H1 (cell line): ENCODE results near the gene EPG5. TPM values are rescaled to one million over a fixed set of nuclear protein-coding genes. Genes with fewer than 3 reads are reported as not detected.

Experiments
- CTCF ChIA-PET: fragments of 300-600 bp; sonication (Branson Sonifier 250); formaldehyde crosslinking; loops from one replicate; lab custom pipeline; 2021; ENCODE audit not compliant: partially characterized antibody; lab: Charles Lee
- POLR2A ChIA-PET: fragments of 300-600 bp; sonication (Branson Sonifier 250); formaldehyde crosslinking; loops from one replicate; lab custom pipeline; 2021; ENCODE audit warnings: inconsistent platforms; ENCODE audit not compliant: partially characterized antibody; lab: Charles Lee
- DNase-seq, 2 experiments: peaks; one replicate each; pipeline versions ENCODE4 v3.0.0 to v3.0.0-alpha.2; 2010 to 2022; ENCODE audit warnings: low spot score in 2 of 2, low read depth in 1 of 2, mixed read lengths in 1 of 2
- FAIRE-seq: peaks from 2 replicates; lab custom pipeline; 2011; peaks lifted over from hg19 to GRCh38; lab: Jason Lieb, UNC
- H2AFZ ChIP-seq: 2 replicates; pipeline ENCODE4 v1.8.1; 2012; ENCODE audit warnings: low read length, inconsistent platforms
- H2AK5ac ChIP-seq: 2 replicates; pipeline ENCODE4 v1.6.1; 2013; ENCODE audit warnings: low read depth, low read length
- H2BK120ac ChIP-seq: replicated peaks from 2 replicates; pipeline ENCODE3; 2013; ENCODE audit warnings: low read depth, low read length, inconsistent platforms
- H2BK12ac ChIP-seq: 2 replicates; pipeline ENCODE4 v1.6.1; 2013; ENCODE audit warnings: low read depth, low read length
- H2BK15ac ChIP-seq: 2 replicates; pipeline ENCODE4 v1.6.1; 2013; ENCODE audit warnings: low read length
- H2BK20ac ChIP-seq: 2 replicates; pipeline ENCODE4 v1.6.1; 2013; ENCODE audit warnings: low read length
- H2BK5ac ChIP-seq: 2 replicates; pipeline ENCODE4 v1.6.1; 2013; ENCODE audit warnings: low read depth, low read length
- H3K14ac ChIP-seq: 2 replicates; pipeline ENCODE4 v1.6.1; 2013; ENCODE audit warnings: inconsistent platforms; ENCODE audit not compliant: insufficient read length
- H3K18ac ChIP-seq: 2 replicates; pipeline ENCODE4 v1.6.1; 2013; ENCODE audit warnings: low read length; ENCODE audit errors: extremely low read depth
- H3K23ac ChIP-seq: 2 replicates; pipeline ENCODE4 v1.6.1; 2013; ENCODE audit warnings: inconsistent platforms; ENCODE audit not compliant: insufficient read length
- H3K23me2 ChIP-seq: 2 replicates; pipeline ENCODE4 v1.6.1; 2013; ENCODE audit warnings: low read depth, low read length
- H3K27ac ChIP-seq: 2 replicates; pipeline ENCODE4 v1.6.1; 2011; ENCODE audit warnings: low read depth, low read length, inconsistent platforms
- H3K27me3 ChIP-seq, 4 experiments: replicated peaks in 1 of 4; 1 replicate in 1 of 4; 2 replicates in 3 of 4; pipeline versions ENCODE4 v1.6.1 to v1.8.1; 2011 to 2013; ENCODE audit warnings: low read length in 3 of 4, mild to moderate bottlenecking in 3 of 4, inconsistent platforms in 2 of 4, mixed read lengths in 2 of 4, moderate library complexity in 1 of 4; ENCODE audit not compliant: control insufficient read depth in 3 of 4, insufficient read depth in 3 of 4; ENCODE audit errors: extremely low read depth in 1 of 4
- H3K36me3 ChIP-seq, 4 experiments: 2 replicates each; pipeline versions ENCODE4 v1.6.1 to v1.8.1; 2011 to 2013; ENCODE audit warnings: mild to moderate bottlenecking in 4 of 4, low read length in 3 of 4, moderate library complexity in 2 of 4, control low read depth in 1 of 4, inconsistent platforms in 1 of 4; ENCODE audit not compliant: insufficient read depth in 4 of 4, control insufficient read depth in 2 of 4
- H3K4ac ChIP-seq: replicated peaks from 2 replicates; pipeline ENCODE3; 2013; ENCODE audit warnings: low read length, low read depth, mixed read lengths, inconsistent platforms; ENCODE audit not compliant: insufficient read length
- H3K4me1 ChIP-seq, 4 experiments: replicated peaks in 1 of 4; 1 replicate in 1 of 4; 2 replicates in 3 of 4; pipeline versions ENCODE4 v1.6.1 to v1.8.1; 2011 to 2013; ENCODE audit warnings: low read length in 3 of 4, inconsistent platforms in 2 of 4, mixed read lengths in 1 of 4; ENCODE audit not compliant: insufficient read depth in 4 of 4, control insufficient read depth in 3 of 4
- H3K4me2 ChIP-seq, 2 experiments: 2 replicates each; pipeline versions ENCODE4 v1.6.1 to v1.8.1; 2011 to 2013; ENCODE audit warnings: low read depth in 2 of 2, low read length in 2 of 2, control low read depth in 1 of 2, inconsistent platforms in 1 of 2, mild to moderate bottlenecking in 1 of 2; ENCODE audit not compliant: insufficient read depth in 1 of 2
- H3K4me3 ChIP-seq, 4 experiments: fragments of 200-600, 300-600 bp in 1 of 4; sonication (generic), shearing (Covaris generic), sonication (Bioruptor Twin) in 1 of 4; 2 replicates each; pipeline versions ENCODE4 v1.5.1 to v1.8.1; 2011 to 2016; ENCODE audit warnings: low read length in 4 of 4, low read depth in 3 of 4, control low read depth in 2 of 4, inconsistent platforms in 2 of 4, mild to moderate bottlenecking in 2 of 4, mixed read lengths in 1 of 4, moderate library complexity in 1 of 4; ENCODE audit not compliant: insufficient read depth in 2 of 4; ENCODE audit errors: extremely low read depth in 1 of 4
- H3K56ac ChIP-seq: replicated peaks from 2 replicates; pipeline ENCODE3; 2013; ENCODE audit warnings: low read depth, mild to moderate bottlenecking, mixed read lengths, low read length, inconsistent platforms; ENCODE audit not compliant: insufficient read length
- H3K79me1 ChIP-seq: 2 replicates; pipeline ENCODE4 v1.6.1; 2013; ENCODE audit warnings: low read depth, low read length, control low read depth
- H3K79me2 ChIP-seq, 2 experiments: 2 replicates each; pipeline versions ENCODE4 v1.6.1 to v1.8.1; 2012 to 2013; ENCODE audit warnings: low read length in 2 of 2, mild to moderate bottlenecking in 2 of 2, inconsistent platforms in 1 of 2; ENCODE audit not compliant: insufficient read depth in 2 of 2, control insufficient read depth in 1 of 2
- H3K9ac ChIP-seq, 4 experiments: replicated peaks in 1 of 4; 1 replicate in 1 of 4; 2 replicates in 3 of 4; pipeline versions ENCODE4 v1.6.1 to v1.8.1; 2011 to 2013; ENCODE audit warnings: low read depth in 3 of 4, low read length in 3 of 4, control low read depth in 2 of 4, mild to moderate bottlenecking in 2 of 4, moderate library complexity in 2 of 4, inconsistent platforms in 1 of 4; ENCODE audit errors: extremely low read depth in 1 of 4
- H3K9me3 ChIP-seq, 2 experiments: 2 replicates each; pipeline versions ENCODE4 v1.6.1 to v1.8.1; 2012 to 2013; ENCODE audit warnings: mild to moderate bottlenecking in 2 of 2, moderate library complexity in 2 of 2, control low read depth in 1 of 2, inconsistent platforms in 1 of 2, low read depth in 1 of 2, low read length in 1 of 2, mixed read lengths in 1 of 2; ENCODE audit not compliant: insufficient read depth in 2 of 2
- H4K20me1 ChIP-seq, 2 experiments: replicated peaks in 1 of 2; 2 replicates each; pipeline versions ENCODE3 to v1.8.1; 2011 to 2013; ENCODE audit warnings: inconsistent platforms in 2 of 2, low read length in 2 of 2, mild to moderate bottlenecking in 1 of 2; ENCODE audit not compliant: insufficient read depth in 2 of 2, control insufficient read depth in 1 of 2
- H4K5ac ChIP-seq: 2 replicates; pipeline ENCODE4 v1.6.1; 2013; ENCODE audit warnings: low read length, low read depth, mixed read lengths, inconsistent platforms; ENCODE audit not compliant: insufficient read length
- H4K8ac ChIP-seq: 2 replicates; pipeline ENCODE4 v1.8.0; 2013; ENCODE audit warnings: mild to moderate bottlenecking, moderate library complexity, low read length, inconsistent platforms; ENCODE audit not compliant: insufficient read depth; ENCODE audit errors: extremely low read depth
- H4K91ac ChIP-seq: replicated peaks from 2 replicates; pipeline ENCODE3; 2013; ENCODE audit warnings: low read length, mixed read lengths, inconsistent platforms; ENCODE audit not compliant: insufficient read length
- BCL11A ChIP-seq, 2 experiments: IDR thresholded peaks; one replicate each; pipeline ENCODE4 v1.6.1; 2011; ENCODE audit warnings: low read depth in 2 of 2, low read length in 2 of 2, mild to moderate bottlenecking in 2 of 2
- CHD2 ChIP-seq: IDR thresholded peaks from 2 replicates; pipeline ENCODE4 v1.6.1; 2012; ENCODE audit warnings: low read length, improper control_type of control experiment
- EP300 ChIP-seq, 2 experiments: IDR thresholded peaks; 1 replicate in 1 of 2; 2 replicates in 1 of 2; pipeline ENCODE4 v1.6.1; 2011 to 2012; ENCODE audit warnings: low read depth in 2 of 2, low read length in 2 of 2, mild to moderate bottlenecking in 2 of 2, borderline replicate concordance in 1 of 2, inconsistent platforms in 1 of 2, moderate library complexity in 1 of 2
- GTF2F1 ChIP-seq: IDR thresholded peaks from 2 replicates; pipeline ENCODE4 v1.6.1; 2012; ENCODE audit warnings: low read depth, low read length, improper control_type of control experiment, borderline replicate concordance
- HDAC6 ChIP-seq: IDR thresholded peaks from one replicate; pipeline ENCODE4 v1.7.1; 2012; ENCODE audit warnings: low read depth, mild to moderate bottlenecking, inconsistent platforms, low read length, moderate library complexity
- MAFK ChIP-seq: IDR thresholded peaks from 2 replicates; pipeline ENCODE4 v1.6.1; 2012; ENCODE audit warnings: low read depth, mild to moderate bottlenecking, improper control_type of control experiment, low read length
- NANOG ChIP-seq: IDR thresholded peaks from 2 replicates; pipeline ENCODE4 v1.6.1; 2011; ENCODE audit warnings: low read length, low read depth, mild to moderate bottlenecking, inconsistent platforms; ENCODE audit not compliant: insufficient read depth, poor library complexity, severe bottlenecking
- POLR2A ChIP-seq, 2 experiments: IDR thresholded peaks; 1 replicate in 1 of 2; 2 replicates in 1 of 2; pipeline ENCODE4 v1.6.1; 2011; ENCODE audit warnings: low read depth in 2 of 2, low read length in 2 of 2, mild to moderate bottlenecking in 2 of 2; ENCODE audit errors: control extremely low read depth in 1 of 2
- POLR2AphosphoS5 ChIP-seq: IDR thresholded peaks from 2 replicates; pipeline ENCODE4 v1.6.1; 2011; ENCODE audit warnings: low read depth, low read length
- RAD21 ChIP-seq, 2 experiments: IDR thresholded peaks in 1 of 2; conservative IDR thresholded peaks in 1 of 2; 2 replicates each; pipeline ENCODE4 v1.6.1; 2011; ENCODE audit warnings: low read depth in 2 of 2, low read length in 2 of 2, improper control_type of control experiment in 1 of 2, inconsistent platforms in 1 of 2, mild to moderate bottlenecking in 1 of 2, moderate library complexity in 1 of 2
- SRF ChIP-seq: IDR thresholded peaks from 2 replicates; pipeline ENCODE4 v1.6.1; 2011; ENCODE audit warnings: mild to moderate bottlenecking, low read depth, low read length, moderate library complexity
- TCF12 ChIP-seq: IDR thresholded peaks from 2 replicates; pipeline ENCODE4 v1.6.1; 2011; ENCODE audit warnings: low read depth, mild to moderate bottlenecking, low read length
- TEAD4 ChIP-seq: IDR thresholded peaks from 2 replicates; pipeline ENCODE4 v1.6.1; 2012; ENCODE audit warnings: low read depth, low read length, inconsistent platforms, mixed read lengths
- WGBS, 2 experiments: shearing (Covaris generic) in 1 of 2; methylation state at CpG; one replicate each; pipeline versions ENCODE4 v1.1.6 to v1.1.7; 2013 to 2015; ENCODE audit warnings: low lambda C conversion rate in 2 of 2, mixed read lengths in 2 of 2, inconsistent platforms in 1 of 2, low coverage in 1 of 2, missing lambda C conversion rate in 1 of 2; ENCODE audit not compliant: insufficient replicate concordance in 2 of 2, insufficient coverage in 1 of 2, insufficient read length in 1 of 2; ENCODE audit errors: extremely low coverage in 1 of 2, missing lambda C conversion rate in 1 of 2; 5-methylcytosine and 5-hydroxymethylcytosine counted together
- polyA plus RNA-seq, 7 experiments: library from polyadenylated mRNA; depleted of rRNA in 3 of 7; stranded (reverse) in 5 of 7; unstranded in 2 of 7; fragments of >200 nt in 5 of 7; fragments of 200-250 nt in 2 of 7; gene quantifications; 1 replicate in 5 of 7; 2 replicates in 1 of 7; 4 replicates in 1 of 7; pipeline versions ENCODE4 v1.2.1 to v1.2.3, GENCODE V29; 2011 to 2013; ENCODE audit warnings: missing spikeins in 2 of 7, mixed read lengths in 2 of 7
- total RNA-seq: library from RNA; stranded (reverse); fragmentation: NEBNext Ultra II Directional; extraction: Animal tissue kit (Norgen Biotek cat#: 25700); gene quantifications from 2 replicates; pipeline ENCODE4 v1.2.1, GENCODE V29; 2021
- TF ChIP-seq, protein P1 (sequence below): IDR thresholded peaks from 2 replicates; pipeline ENCODE4 v1.6.1; 2011; ENCODE audit warnings: low read depth, mild to moderate bottlenecking, low read length; ENCODE audit not compliant: insufficient read depth

EPG5 gene
- total and polyA plus RNA-seq, 2 of the 8 experiments (the other 6 are each of a cell fraction or from before 2014, with no cell fraction given), result 14.1 to 18.3 TPM

DNA sequence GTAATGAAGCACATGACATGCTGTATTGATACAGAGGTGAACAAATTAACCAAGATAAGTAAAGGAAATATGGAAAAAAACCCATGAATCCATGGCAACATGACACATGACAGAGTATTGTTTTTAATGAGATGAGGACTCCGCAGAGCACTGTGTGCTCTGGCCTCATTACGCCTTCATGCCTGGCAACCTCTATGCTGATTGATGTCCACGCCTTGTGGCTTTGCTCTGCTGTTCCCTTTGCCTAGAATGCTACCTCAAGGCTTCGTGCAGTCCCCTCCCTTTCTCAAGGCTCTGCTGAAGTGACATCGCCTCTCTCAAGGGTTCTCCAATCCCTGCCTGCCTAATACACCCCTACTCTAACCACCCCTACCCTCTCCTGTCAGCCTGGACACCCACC, 133.3 kb downstream of the EPG5 start:
- Histone ChIP-seq H3K4me1 (peaks cover 6 to 23% (median 13%) of the 10 kb centered on the region in 4 experiments), H3K4ac (no peak overlapping the region), H3K18ac (no peak overlapping the region), H4K91ac (no peak overlapping the region), H3K79me1 (no peaks in the 10 kb centered on the region), H3K56ac (no peak overlapping the region), H3K79me2 (no peaks in the 10 kb centered on the region), H3K9ac (no peak overlapping the region; a peak in 1 of 7 replicates), H3K4me2 (no peak overlapping the region), H2AFZ (no peak overlapping the region), H3K36me3 (no peaks in the 10 kb centered on the region), H4K20me1 (no peaks in the 10 kb centered on the region)
- no peak for FAIRE-seq
- CTCF ChIA-PET, result interaction anchor here (0.7 to 2.1 kb wide), 6 partner anchors 9 to 170 kb away, joined by 3 to 8 read pairs (median 4); partner anchors contain the start of gene SIGLEC15
- TF ChIP-seq CHD2, result no peak
- no peak for TF ChIP-seq BCL11A (IDR thresholded peaks at IDR 0.05; ENCODE audit: low read depth in 2 of 2, low read length in 2 of 2)
- no peak for TF ChIP-seq SRF
- TF ChIP-seq GTF2F1, result no peak
- TF ChIP-seq, protein P1, sequence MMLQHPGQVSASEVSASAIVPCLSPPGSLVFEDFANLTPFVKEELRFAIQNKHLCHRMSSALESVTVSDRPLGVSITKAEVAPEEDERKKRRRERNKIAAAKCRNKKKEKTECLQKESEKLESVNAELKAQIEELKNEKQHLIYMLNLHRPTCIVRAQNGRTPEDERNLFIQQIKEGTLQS, result no peak
- no peak for TF ChIP-seq HDAC6
- no peak for TF ChIP-seq NANOG
- no peak for TF ChIP-seq TCF12
- no peak for TF ChIP-seq POLR2A (IDR thresholded peaks at IDR 0.05; ENCODE audit: control extremely low read depth in 1 of 2, low read depth in 2 of 2, low read length in 2 of 2)
- TF ChIP-seq RAD21 (IDR thresholded peaks at IDR 0.05 in 1 of 2, conservative IDR thresholded peaks at IDR 0.05 in 1 of 2; ENCODE audit: low read depth in 2 of 2, low read length in 2 of 2), result no peak
- no peak for TF ChIP-seq TEAD4
- TF ChIP-seq POLR2AphosphoS5, result no peak
- TF ChIP-seq MAFK, result no peak
- TF ChIP-seq EP300 (IDR thresholded peaks at IDR 0.05; ENCODE audit: borderline replicate concordance in 1 of 2, low read depth in 2 of 2, low read length in 2 of 2), result no peak
- TF ChIP-seq, all 59 proteins: peak for 0
- Histone ChIP-seq H3K14ac (no peak overlapping the region), H3K4me3 (no peak overlapping the region), H2BK5ac (no peak overlapping the region), H2AK5ac (no peak overlapping the region), H2BK120ac (no peak overlapping the region), H4K5ac (no peak overlapping the region), H4K8ac (no peak overlapping the region), H3K27ac (no peak overlapping the region), H3K27me3 (peaks cover 8 to 29% (median 25%) of the 10 kb centered on the region in 4 experiments), H2BK15ac (no peak overlapping the region), H3K23me2 (peaks cover 4% of the 10 kb centered on the region; the same call in 1 of the 2 replicates), H2BK20ac (no peak overlapping the region), H3K23ac (no peak overlapping the region), H2BK12ac (0 out of 2 replicates have a peak overlapping the region, but pooled peaks have one; percentile 30), H3K9me3 (no peaks in the 10 kb centered on the region)
- DNase-seq, result no peak
- POLR2A ChIA-PET, result interaction anchor here (1.0 kb wide), 1 partner anchor 27 kb away, joined by 3 read pairs; no protein-coding TSS in a partner anchor
- WGBS, 2 experiments, result 88% methylated on average over 5 of the region's 5 CpGs; no CpG with 5 or more reads in 1 of the 2 experiments
